Myocyte (in vitro differentiated cells): ENCODE measurements around the gene CORO6. TPM values are rescaled to one million over a fixed set of nuclear protein-coding genes. Genes with fewer than 3 reads are reported as not detected.
A peak's percentile ranks its signal among the peaks of the same experiment; 100 is the strongest.

Experiments
- DNase-seq: peaks from one replicate; pipeline ENCODE4 v3.0.0-alpha.2; 2012; ENCODE audit warnings: low read depth
- total RNA-seq: library from RNA; depleted of rRNA; stranded (reverse); fragments of >200 nt; gene quantifications from 2 replicates; pipeline ENCODE4 v1.2.3, GENCODE V29; 2014

CORO6 gene
- total RNA-seq, 1 donor from 2014 or later, result 254 TPM

DNA sequence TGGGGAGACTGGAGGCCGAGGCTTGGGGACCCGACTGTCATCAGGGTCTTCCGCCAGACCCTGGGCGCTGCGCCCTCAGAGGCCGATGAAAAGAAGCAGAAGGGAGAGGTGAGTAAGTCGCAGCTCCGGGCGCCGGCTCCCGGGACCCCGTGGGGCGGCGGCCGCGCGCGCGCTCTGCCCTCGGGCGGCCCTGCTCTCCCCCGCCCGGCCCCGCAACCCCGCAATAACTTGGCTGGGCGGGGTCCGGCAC lies 55.5 kb downstream of the CORO6 start:
- no peak for DNase-seq

DNA sequence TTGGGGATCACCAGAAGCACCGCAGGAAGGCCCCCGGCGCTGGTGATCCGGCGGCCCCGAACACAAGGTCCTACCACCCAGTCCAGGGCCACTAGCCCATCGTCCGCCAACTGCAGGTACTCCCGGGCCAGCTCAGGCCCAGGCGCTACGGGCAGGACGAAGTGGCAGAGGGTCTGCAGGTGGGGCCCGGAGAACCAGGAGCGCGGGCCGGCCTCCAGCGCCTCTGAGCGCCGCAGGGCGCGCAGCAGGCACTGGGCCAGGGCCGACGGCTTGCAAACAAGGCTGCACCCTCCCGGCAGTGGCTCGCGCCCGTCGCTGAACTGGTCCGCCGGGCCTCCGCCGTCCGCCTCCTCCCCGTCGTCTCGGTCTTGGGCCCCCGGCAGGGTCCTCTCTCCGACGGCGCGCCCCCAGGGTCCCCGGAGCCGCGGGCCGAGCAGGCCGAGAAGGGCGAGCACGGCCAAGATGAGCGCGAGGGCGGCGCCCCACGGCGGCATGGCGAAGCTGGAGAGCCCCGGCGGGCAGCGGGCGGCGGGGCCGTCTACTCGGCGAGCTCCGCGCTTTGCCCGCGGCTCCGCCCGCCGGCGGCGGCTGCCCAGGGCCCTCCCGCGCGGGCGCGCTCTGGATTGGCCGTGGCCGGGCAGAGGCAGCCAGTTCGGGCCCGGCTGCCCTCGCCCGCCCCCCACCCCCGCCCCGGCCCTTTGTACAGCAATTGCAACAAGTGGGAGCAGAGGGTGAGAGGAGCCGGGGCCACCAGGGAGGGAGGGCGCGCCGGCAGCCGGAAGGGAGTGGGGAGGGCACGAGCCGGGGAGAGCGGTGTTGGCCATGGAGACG lies 56.0 kb downstream of the CORO6 start, which contains the start of gene ABHD15:
TSS of gene ABHD15 (minus strand) at position 565 of the 831 bp plus-strand sequence. CDS start at position 494, 71 bp downstream.
- peak; percentile 68 for DNase-seq

DNA sequence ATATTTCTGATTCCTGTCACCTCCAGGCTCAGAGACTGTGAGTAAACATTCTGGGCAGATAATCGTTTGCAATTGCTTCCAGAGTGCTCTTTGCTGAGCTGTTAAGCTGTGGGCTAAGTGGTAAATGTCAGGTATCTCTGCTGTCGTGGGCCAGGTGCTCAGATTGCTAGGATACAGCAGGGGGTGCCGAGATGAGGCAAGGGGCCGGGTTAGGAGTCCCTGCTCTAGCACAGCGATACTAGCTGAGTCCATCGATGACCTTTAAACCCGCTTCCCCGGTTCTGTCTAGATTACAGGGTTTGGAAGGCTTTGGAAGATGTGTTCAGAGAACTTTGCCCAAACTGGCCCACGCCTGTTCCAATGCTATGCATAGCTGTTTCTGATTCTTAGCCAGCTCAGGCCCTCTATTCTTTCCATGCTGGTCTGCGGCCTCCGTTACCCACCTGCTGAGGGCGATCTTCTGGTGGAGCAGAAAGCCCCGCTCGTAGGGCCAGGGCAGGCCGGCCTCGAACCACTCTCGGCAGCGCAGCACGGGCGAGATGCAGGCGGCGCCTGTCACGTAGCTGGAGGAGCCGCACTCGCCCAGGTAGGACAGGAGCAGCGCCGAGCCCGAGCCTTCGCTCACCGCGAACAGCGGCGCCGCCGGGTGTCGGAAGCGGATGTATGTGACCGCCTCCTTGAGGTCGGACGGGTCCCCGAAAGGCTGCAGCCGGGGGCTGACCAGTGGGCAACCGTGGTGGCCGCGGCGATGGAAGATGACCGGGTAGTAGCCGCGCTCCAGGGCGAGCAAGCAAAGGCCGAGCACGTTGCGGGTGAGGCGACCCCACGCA lies 56.9 kb downstream of the CORO6 start:
- DNase-seq, result no peak

Other genes starting within 250 kb of the CORO6 start
- gene TAOK1, start 232.5 kb downstream of the CORO6 start, total RNA-seq, result 45.5 and 45.8 TPM in 2 replicates
- 7.9 and 8.5 TPM in 2 replicates for gene ABHD15, start 55.9 kb downstream of the CORO6 start, total RNA-seq
- gene TP53I13, start 54.2 kb downstream of the CORO6 start, total RNA-seq, result 44.3 and 46.7 TPM in 2 replicates
- gene GIT1, start 33.3 kb downstream of the CORO6 start, total RNA-seq, result 64.7 and 71.2 TPM in 2 replicates
- gene ANKRD13B, start 29.8 kb downstream of the CORO6 start, total RNA-seq, result 29.1 and 41.2 TPM in 2 replicates